Fibroblast of lung (primary cell): ENCODE data around the gene RGS2.

ENCODE experiments used
- EZH2 ChIP-seq: IDR thresholded peaks from 2 replicates; pipeline ENCODE4 v1.5.1; 2012; ENCODE audit warnings: low read length, control low read depth, mild to moderate bottlenecking; ENCODE audit errors: missing control alignments
- TF ChIP-seq, protein P1 (sequence below), 2 donors: IDR thresholded peaks in 1 of 2; conservative IDR thresholded peaks in 1 of 2; 1 replicate in 1 of 2; 2 replicates in 1 of 2; pipeline ENCODE4 v1.5.1; 2011 to 2012; ENCODE audit warnings: low read length in 2 of 2, control low read depth in 1 of 2, inconsistent platforms in 1 of 2, low read depth in 1 of 2, mild to moderate bottlenecking in 1 of 2

DNA sequence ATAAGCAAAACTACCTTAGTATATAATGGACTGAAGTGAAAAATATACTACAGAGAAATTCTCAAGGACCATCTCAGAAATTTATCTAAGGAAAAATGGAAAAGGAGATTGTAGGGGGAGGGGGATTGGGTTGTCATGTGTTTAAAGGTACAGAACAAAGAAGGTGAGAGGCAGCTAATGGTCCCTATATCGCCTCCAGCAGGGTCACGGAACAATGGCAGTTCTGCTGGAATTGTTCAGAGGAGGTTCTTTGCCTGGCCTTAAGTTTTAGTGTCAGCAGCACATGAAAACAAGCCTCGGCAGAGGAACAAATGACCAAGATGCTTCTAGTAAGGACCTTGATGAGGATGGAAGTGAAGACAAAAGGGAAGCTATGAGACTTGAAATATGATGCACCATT, 42.0 kb upstream of the RGS2 start:
- TF ChIP-seq, protein P1, sequence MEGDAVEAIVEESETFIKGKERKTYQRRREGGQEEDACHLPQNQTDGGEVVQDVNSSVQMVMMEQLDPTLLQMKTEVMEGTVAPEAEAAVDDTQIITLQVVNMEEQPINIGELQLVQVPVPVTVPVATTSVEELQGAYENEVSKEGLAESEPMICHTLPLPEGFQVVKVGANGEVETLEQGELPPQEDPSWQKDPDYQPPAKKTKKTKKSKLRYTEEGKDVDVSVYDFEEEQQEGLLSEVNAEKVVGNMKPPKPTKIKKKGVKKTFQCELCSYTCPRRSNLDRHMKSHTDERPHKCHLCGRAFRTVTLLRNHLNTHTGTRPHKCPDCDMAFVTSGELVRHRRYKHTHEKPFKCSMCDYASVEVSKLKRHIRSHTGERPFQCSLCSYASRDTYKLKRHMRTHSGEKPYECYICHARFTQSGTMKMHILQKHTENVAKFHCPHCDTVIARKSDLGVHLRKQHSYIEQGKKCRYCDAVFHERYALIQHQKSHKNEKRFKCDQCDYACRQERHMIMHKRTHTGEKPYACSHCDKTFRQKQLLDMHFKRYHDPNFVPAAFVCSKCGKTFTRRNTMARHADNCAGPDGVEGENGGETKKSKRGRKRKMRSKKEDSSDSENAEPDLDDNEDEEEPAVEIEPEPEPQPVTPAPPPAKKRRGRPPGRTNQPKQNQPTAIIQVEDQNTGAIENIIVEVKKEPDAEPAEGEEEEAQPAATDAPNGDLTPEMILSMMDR (conservative IDR thresholded peaks at IDR 0.05 in 1 of 2, IDR thresholded peaks at IDR 0.05 in 1 of 2; ENCODE audit: low read depth in 1 of 2, low read length in 2 of 2), result no peak
- TF ChIP-seq EZH2, result no peak
